HG03064 (cell line): ENCODE data around the gene FH.

Experiments used
- ATAC-seq: cut with Tn5 transposase; IDR thresholded peaks from one replicate; pipeline ENCODE4 v1.9.1; 2021; ENCODE audit warnings: low read depth; ENCODE audit not compliant: unreplicated experiment

The FH gene

DNA sequence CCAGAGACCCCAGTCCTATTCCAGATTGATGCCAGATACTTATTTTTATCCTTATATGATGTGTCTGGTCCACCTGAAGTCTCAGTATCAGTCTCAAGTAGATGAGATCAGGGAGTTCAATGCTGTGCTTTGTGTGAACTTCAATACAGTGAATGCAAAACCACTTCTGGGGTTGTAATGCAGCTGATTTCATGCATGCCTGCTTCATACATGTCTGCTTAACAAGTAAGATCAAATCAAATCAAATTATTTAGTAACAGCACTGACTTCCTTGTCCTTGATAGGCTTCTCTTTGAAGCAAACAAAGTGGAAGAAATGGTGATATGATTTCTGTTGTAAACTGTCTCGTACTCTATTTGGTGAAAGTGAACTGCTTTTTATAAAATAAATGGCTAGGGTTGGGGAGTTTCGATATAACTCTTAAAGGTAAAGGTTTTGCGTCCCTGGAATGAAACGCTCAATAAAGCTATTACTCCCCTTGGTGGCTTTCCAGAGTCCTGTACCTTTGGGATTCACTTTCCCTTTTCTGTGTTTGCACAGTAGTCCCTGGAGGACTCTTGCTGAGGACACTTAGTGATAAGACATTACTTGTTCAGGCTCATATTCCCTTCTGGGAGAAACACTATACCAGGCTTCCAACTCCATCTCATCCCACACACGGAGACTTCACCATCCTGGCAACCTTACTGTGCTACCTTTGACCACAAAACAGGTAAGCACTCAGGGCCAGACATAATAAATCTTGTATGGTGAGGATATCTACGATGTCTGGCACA, 59.3 kb downstream of the FH start:
- ATAC-seq, result no peak

DNA sequence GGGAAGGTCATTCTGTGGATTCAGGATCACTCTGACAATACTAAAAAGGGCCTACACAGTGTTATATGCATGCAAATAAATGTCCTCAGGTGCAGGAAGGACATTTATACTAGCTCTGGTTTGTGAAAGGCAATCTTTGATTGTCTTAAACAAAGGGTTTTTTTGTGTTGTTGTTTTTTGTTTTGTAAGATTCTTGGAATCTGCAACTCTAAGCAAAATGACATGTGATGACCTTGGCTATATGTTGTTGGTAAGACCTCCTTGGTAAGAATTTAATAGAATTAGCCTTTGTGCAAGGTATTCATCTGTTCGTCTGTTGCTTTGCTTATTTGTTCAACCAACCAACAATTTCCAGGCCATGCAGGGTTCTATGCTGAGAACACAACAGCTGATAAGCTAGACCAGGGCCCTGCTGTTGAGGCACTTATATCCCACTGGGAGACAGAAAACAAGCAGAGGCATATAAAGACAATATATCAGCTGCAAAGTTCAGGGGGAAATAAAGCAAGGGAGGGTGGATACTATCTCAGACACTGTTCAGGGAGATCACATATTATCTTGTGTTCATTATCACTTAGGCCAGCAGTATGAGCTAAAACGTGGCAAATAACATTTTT, 60.3 kb downstream of the FH start:
- ATAC-seq, result no peak

DNA sequence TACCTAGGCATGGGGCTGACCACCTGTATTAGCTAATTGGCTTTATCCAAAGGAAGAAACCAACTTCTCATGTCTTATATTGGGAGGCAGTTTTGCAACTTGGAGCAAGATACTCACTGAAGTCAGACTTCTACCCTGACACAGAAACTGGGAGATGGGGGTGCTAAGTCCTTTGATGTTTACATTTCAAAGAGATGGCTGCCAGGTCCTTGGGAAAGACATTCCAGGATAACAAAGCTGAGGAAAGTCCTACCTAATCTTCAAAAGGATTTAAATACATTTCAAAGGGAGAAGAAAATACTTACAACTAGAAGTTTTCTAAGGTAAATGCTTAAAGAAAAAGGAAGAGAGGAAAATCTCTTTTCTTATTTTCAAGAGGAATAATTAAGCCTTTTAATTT, 62.1 kb downstream of the FH start:
- ATAC-seq, result no peak

DNA sequence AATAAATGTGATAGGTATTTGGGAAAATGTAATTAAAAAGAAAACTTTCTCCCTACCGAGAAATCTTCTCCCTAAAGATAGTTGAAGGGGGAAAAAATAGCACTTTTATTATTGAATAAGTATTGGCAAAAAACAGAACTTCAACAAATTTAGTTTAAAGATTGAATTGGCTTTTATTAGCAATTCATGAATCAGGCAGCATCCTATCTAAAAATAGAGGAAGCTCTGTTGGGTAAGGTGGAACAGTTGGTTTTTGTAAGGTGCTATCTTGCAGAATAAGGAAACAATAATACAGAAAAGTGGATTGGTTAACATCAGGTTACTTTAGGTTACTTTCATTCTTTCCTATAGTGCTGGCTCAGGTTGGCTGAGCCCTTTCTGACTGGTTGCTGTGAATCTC, 62.8 kb downstream of the FH start:
- no peak for ATAC-seq

DNA sequence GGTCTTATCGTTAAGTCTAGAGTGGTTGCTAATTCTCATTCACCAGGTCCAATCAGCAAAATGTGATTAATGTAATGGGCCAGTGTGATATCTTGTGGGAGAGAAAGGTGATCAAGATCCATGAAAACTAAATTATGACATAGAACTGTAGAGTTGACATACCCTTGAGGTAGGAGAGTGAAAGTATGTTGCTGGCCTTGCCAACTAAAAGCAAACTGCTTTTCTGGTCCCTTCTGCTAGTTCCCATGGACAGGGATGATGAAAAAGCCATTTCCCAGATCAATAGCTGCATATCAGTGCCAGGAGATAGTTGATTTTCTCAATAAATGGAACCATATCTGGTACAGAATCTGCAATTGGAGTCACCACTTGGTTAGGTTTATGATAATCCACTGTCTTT, 65.8 kb downstream of the FH start:
- ATAC-seq, result no peak

DNA sequence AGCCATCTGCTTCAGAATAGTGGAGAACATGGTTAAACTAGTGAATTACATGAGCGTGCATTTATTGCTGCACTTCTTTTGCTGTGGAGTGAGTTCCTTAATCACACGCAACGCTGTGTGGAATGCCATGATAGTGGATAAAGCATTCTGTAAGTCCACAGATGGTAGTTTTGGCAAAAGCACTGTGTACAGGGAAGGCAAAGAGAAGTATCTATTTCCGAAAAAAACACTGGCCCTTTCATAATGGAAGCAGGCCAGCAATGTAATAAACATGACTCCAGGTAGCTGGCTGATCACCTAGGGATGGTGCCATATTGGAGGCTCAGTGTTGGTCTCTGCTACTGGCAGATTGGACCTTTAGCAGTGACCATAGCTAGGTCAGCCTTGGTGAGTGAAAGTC, 67.6 kb downstream of the FH start:
- no peak for ATAC-seq
